Osteoblast (primary cell): ENCODE measurements around the gene TMTC1. TPM values are rescaled to one million over a fixed set of nuclear protein-coding genes. Genes with fewer than 3 reads are reported as not detected.

Experiments
- DNase-seq: peaks from one replicate; pipeline ENCODE4 v3.0.0; 2011; ENCODE audit warnings: low spot score, mixed read lengths; ENCODE audit not compliant: insufficient read length; ENCODE audit errors: missing footprints
- H2AFZ ChIP-seq: 2 replicates; pipeline ENCODE4 v1.6.0; 2011; ENCODE audit warnings: mild to moderate bottlenecking, low read length
- H3K27ac ChIP-seq: 2 replicates; pipeline ENCODE4 v1.5.1; 2011; ENCODE audit warnings: mild to moderate bottlenecking, low read depth, low read length, moderate library complexity
- H3K27me3 ChIP-seq: 2 replicates; pipeline ENCODE4 v1.6.0; 2012; ENCODE audit warnings: mild to moderate bottlenecking, control low read depth, inconsistent platforms, low read length, moderate library complexity; ENCODE audit not compliant: insufficient read depth
- H3K36me3 ChIP-seq: 2 replicates; pipeline ENCODE4 v1.5.1; 2011; ENCODE audit warnings: mild to moderate bottlenecking, low read length, control low read depth, moderate library complexity; ENCODE audit not compliant: insufficient read depth
- H3K4me1 ChIP-seq: 2 replicates; pipeline ENCODE4 v1.5.1; 2011; ENCODE audit warnings: mild to moderate bottlenecking, low read length, control low read depth, moderate library complexity; ENCODE audit not compliant: insufficient read depth
- H3K4me2 ChIP-seq: 2 replicates; pipeline ENCODE4 v1.6.0; 2011; ENCODE audit warnings: mild to moderate bottlenecking, low read length; ENCODE audit not compliant: insufficient read depth
- H3K4me3 ChIP-seq: fragments of 200-600 bp; sonication (generic); 3 replicates; pipeline ENCODE4 v1.5.1; 2012; ENCODE audit warnings: mild to moderate bottlenecking, low read length, inconsistent platforms; ENCODE audit not compliant: insufficient read depth
- H3K79me2 ChIP-seq: 2 replicates; pipeline ENCODE4 v1.6.0; 2012; ENCODE audit warnings: mild to moderate bottlenecking, low read length, control low read depth, inconsistent platforms; ENCODE audit not compliant: insufficient read depth
- H3K9me3 ChIP-seq: 2 replicates; pipeline ENCODE4 v1.5.1; 2011; ENCODE audit warnings: low read depth, low read length, control low read depth
- H4K20me1 ChIP-seq: 2 replicates; pipeline ENCODE4 v1.6.0; 2012; ENCODE audit warnings: mild to moderate bottlenecking, low read length, control low read depth; ENCODE audit not compliant: insufficient read depth
- CTCF ChIP-seq: IDR thresholded peaks from 2 replicates; pipeline ENCODE4 v1.5.1; 2011; ENCODE audit warnings: mild to moderate bottlenecking, low read depth, low read length, moderate library complexity; ENCODE audit errors: extremely low read depth
- total RNA-seq: library from RNA; depleted of rRNA; stranded (reverse); fragments of >200 nt; gene quantifications from 2 replicates; pipeline ENCODE4 v1.2.3, GENCODE V29; 2012

Gene TMTC1
- total RNA-seq, 1 donor, result 50.3 TPM

GRCh38 chr12:29732593-29732992 is 51.1 kb downstream of the TMTC1 start:
- H3K9me3 ChIP-seq, result no peaks in the 10 kb centered on the region
- H3K27me3 ChIP-seq, result no peaks in the 10 kb centered on the region
- no peak for TF ChIP-seq CTCF
- no peaks in the 10 kb centered on the region for H4K20me1 ChIP-seq
- H3K79me2 ChIP-seq, result no peaks in the 10 kb centered on the region
- no peak for DNase-seq
- H3K4me3 ChIP-seq, result no peak overlapping the region
- peaks cover 7% of the 10 kb centered on the region for H3K4me1 ChIP-seq
- H3K4me2 ChIP-seq, result no peak overlapping the region
- no peaks in the 10 kb centered on the region for H3K36me3 ChIP-seq
- peak overlapping the region; percentile 5 for H3K27ac ChIP-seq
- no peak overlapping the region for H2AFZ ChIP-seq

- Histone ChIP-seq H3K27ac (no peak overlapping the region), H3K4me2 (no peak overlapping the region), H3K4me1 (peaks cover 7% of the 10 kb centered on the region), H3K79me2 (no peaks in the 10 kb centered on the region), H3K27me3 (no peaks in the 10 kb centered on the region), H3K4me3 (no peak overlapping the region), H2AFZ (no peak overlapping the region), H3K36me3 (no peaks in the 10 kb centered on the region), H4K20me1 (no peaks in the 10 kb centered on the region), H3K9me3 (no peaks in the 10 kb centered on the region)
- TF ChIP-seq CTCF, result no peak
- DNase-seq, result no peak
These were observed 51.6 kb downstream of the TMTC1 start for GRCh38 chr12:29732191-29732590.

- H3K27ac ChIP-seq, result no peak overlapping the region
- peaks cover 7% of the 10 kb centered on the region for H3K4me1 ChIP-seq
- no peaks in the 10 kb centered on the region for H3K27me3 ChIP-seq
- DNase-seq, result no peak
- no peaks in the 10 kb centered on the region for H3K9me3 ChIP-seq
- H3K4me2 ChIP-seq, result no peak overlapping the region
- no peaks in the 10 kb centered on the region for H3K36me3 ChIP-seq
- no peak overlapping the region for H3K4me3 ChIP-seq
- no peaks in the 10 kb centered on the region for H3K79me2 ChIP-seq
- no peaks in the 10 kb centered on the region for H4K20me1 ChIP-seq
- no peak overlapping the region for H2AFZ ChIP-seq
- no peak for TF ChIP-seq CTCF
These were observed 52.2 kb downstream of the TMTC1 start for GRCh38 chr12:29731591-29731990.

GRCh38 chr12:29730481-29730880 is 53.3 kb downstream of the TMTC1 start:
- H3K4me3 ChIP-seq, result no peak overlapping the region
- TF ChIP-seq CTCF, result no peak
- no peak overlapping the region for H3K4me2 ChIP-seq
- no peaks in the 10 kb centered on the region for H3K27me3 ChIP-seq
- H3K36me3 ChIP-seq, result no peaks in the 10 kb centered on the region
- peaks cover 18% of the 10 kb centered on the region for H3K4me1 ChIP-seq
- no peaks in the 10 kb centered on the region for H3K9me3 ChIP-seq
- no peak overlapping the region for H3K27ac ChIP-seq
- DNase-seq, result no peak
- no peak overlapping the region for H2AFZ ChIP-seq
- H4K20me1 ChIP-seq, result no peaks in the 10 kb centered on the region
- H3K79me2 ChIP-seq, result no peaks in the 10 kb centered on the region
